Breast epithelium (tissue), 4 donors: ENCODE data around the gene ATG10. TPM values are rescaled to one million over a fixed set of nuclear protein-coding genes. Genes with fewer than 3 reads are reported as not detected.

Source experiments
- DNase-seq, 2 donors: peaks; one replicate each; pipeline ENCODE4 v3.0.0-alpha.2; 2019; ENCODE audit warnings: low spot score in 2 of 2
- H3K27ac ChIP-seq, 2 donors: fragments of 200-600 bp; sonication (generic) in 1 of 2; one replicate each; pipeline ENCODE4 v1.5.1; 2016 to 2019; ENCODE audit warnings: mild to moderate bottlenecking in 1 of 2
- H3K27me3 ChIP-seq, 2 donors: fragments of 200-600 bp; sonication (generic) in 1 of 2; one replicate each; pipeline versions ENCODE4 v1.5.1 to v1.6.0; 2017 to 2019; ENCODE audit warnings: control low read depth in 1 of 2, mild to moderate bottlenecking in 1 of 2
- H3K36me3 ChIP-seq: fragments of 200-600 bp; one replicate; pipeline ENCODE4 v1.5.1; 2019
- H3K4me1 ChIP-seq, 2 donors: fragments of 200-600 bp; sonication (generic); one replicate each; pipeline ENCODE4 v1.5.1; 2016 to 2019; ENCODE audit warnings: control low read depth in 1 of 2
- H3K4me3 ChIP-seq, 3 donors: fragments of 200-600 bp; sonication (generic); 1 replicate in 2 of 3; 2 replicates in 1 of 3; pipeline ENCODE4 v1.5.1; 2016 to 2019; ENCODE audit warnings: mild to moderate bottlenecking in 3 of 3, moderate library complexity in 2 of 3
- H3K9me3 ChIP-seq, 2 donors: fragments of 200-600 bp; sonication (generic) in 1 of 2; one replicate each; pipeline ENCODE4 v1.5.1; 2016 to 2019; ENCODE audit warnings: control low read depth in 1 of 2
- POLR2A ChIP-seq: fragments of 450-650 bp; IDR thresholded peaks from one replicate; pipeline ENCODE4 v1.6.1; 2016; ENCODE audit warnings: antibody characterized with exemption, mild to moderate bottlenecking, moderate library complexity
- POLR2AphosphoS5 ChIP-seq, 3 donors: sonication (generic); formaldehyde crosslinking; IDR thresholded peaks; one replicate each; pipeline ENCODE4 v1.6.1; 2017; ENCODE audit warnings: antibody characterized with exemption in 3 of 3
- intact Hi-C: fragments of 100-400 bp; cut with DNase I; formaldehyde crosslinking; loops from one replicate; pipeline ENCODE4 v1.15.1; 2023; ENCODE audit warnings: low total_unique reads
- total RNA-seq, 3 donors: library from RNA; depleted of rRNA; stranded (reverse); fragments of >200 nt; gene quantifications; one replicate each; pipeline ENCODE4 v1.1.0, GENCODE V29; 2016
- TF ChIP-seq, protein P1 (sequence below), 3 donors: fragments of 450-650 bp; IDR thresholded peaks; one replicate each; pipeline ENCODE4 v1.5.1; 2016 to 2017; ENCODE audit warnings: antibody characterized with exemption in 3 of 3, mild to moderate bottlenecking in 3 of 3, moderate library complexity in 3 of 3

Gene ATG10
- total RNA-seq, 3 donors from 2014 or later, result 5.2 to 9.2 (median 6.6) TPM

DNA sequence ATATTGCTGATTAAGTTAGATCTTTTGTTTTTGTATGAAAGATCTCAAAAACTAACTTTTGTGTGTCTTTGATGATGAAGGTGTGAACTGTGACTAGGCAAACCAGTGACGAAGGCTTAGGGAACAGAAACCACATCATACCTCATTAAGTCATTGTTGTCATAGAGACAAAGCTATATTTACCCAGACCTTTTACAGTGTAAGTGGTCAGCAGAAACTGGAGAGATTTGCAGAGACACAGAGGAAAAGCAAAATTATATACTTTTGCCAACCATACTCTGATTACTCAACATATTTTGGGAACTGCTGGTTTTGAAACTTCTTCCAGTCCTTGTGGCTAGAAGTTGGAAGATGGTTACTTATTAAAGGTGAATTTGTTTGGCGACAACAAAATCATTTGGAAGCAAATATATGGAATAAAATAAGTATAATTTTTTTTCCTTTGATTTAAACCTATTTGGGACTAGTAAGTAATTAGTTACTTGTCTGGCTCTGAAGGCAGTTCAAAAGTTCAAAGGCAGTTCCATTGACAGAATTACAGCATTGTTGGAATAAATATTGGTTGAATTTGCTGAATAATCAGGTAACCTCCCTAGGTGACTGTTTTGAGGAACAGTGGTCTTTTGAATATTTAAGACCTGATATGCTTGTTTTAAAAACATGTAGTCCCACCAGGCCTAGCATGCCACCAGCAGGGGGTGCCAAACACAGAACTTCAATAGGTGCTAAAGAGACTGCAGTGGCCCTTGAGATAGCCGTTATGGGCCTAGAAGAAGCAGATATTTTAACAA, 202.5 kb downstream of the ATG10 start:
- Histone ChIP-seq H3K9me3 (no peaks in the 10 kb centered on the region), H3K36me3 (no peaks in the 10 kb centered on the region), H3K4me3 (no peak overlapping the region), H3K27me3 (no peaks in the 10 kb centered on the region), H3K4me1 (no peaks in the 10 kb centered on the region), H3K27ac (no peak overlapping the region)
- intact Hi-C loops, result no loop called here
- TF ChIP-seq, protein P1, sequence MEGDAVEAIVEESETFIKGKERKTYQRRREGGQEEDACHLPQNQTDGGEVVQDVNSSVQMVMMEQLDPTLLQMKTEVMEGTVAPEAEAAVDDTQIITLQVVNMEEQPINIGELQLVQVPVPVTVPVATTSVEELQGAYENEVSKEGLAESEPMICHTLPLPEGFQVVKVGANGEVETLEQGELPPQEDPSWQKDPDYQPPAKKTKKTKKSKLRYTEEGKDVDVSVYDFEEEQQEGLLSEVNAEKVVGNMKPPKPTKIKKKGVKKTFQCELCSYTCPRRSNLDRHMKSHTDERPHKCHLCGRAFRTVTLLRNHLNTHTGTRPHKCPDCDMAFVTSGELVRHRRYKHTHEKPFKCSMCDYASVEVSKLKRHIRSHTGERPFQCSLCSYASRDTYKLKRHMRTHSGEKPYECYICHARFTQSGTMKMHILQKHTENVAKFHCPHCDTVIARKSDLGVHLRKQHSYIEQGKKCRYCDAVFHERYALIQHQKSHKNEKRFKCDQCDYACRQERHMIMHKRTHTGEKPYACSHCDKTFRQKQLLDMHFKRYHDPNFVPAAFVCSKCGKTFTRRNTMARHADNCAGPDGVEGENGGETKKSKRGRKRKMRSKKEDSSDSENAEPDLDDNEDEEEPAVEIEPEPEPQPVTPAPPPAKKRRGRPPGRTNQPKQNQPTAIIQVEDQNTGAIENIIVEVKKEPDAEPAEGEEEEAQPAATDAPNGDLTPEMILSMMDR (IDR thresholded peaks at IDR 0.05), result peak in 2 of 3 donors; percentile 18 to 31
- TF ChIP-seq POLR2A, result no peak
- DNase-seq, result no peak

DNA sequence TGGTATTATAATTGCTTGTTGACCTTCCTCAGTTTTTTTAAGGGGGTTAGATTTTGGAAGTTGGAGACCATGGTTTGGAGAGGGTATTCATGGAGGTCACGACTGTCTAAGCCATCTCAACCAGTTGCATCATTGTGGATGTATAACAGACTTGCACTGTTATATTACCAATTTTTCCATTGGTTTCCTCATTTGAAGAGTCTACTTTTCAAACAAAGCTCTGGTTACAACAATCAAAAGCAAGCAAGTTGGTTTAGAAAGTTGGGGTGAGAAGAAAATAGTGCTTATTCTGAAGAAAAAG, 203.0 kb downstream of the ATG10 start:
- Histone ChIP-seq H3K27ac (no peak overlapping the region), H3K4me3 (no peak overlapping the region), H3K4me1 (no peaks in the 10 kb centered on the region), H3K27me3 (no peaks in the 10 kb centered on the region), H3K36me3 (no peaks in the 10 kb centered on the region), H3K9me3 (no peaks in the 10 kb centered on the region)
- intact Hi-C loops, result no loop called here
- no peak for DNase-seq
- no peak for TF ChIP-seq POLR2A
- no peak for TF ChIP-seq POLR2AphosphoS5 (IDR thresholded peaks at IDR 0.05)
- TF ChIP-seq, protein P1 (IDR thresholded peaks at IDR 0.05), result no peak

DNA sequence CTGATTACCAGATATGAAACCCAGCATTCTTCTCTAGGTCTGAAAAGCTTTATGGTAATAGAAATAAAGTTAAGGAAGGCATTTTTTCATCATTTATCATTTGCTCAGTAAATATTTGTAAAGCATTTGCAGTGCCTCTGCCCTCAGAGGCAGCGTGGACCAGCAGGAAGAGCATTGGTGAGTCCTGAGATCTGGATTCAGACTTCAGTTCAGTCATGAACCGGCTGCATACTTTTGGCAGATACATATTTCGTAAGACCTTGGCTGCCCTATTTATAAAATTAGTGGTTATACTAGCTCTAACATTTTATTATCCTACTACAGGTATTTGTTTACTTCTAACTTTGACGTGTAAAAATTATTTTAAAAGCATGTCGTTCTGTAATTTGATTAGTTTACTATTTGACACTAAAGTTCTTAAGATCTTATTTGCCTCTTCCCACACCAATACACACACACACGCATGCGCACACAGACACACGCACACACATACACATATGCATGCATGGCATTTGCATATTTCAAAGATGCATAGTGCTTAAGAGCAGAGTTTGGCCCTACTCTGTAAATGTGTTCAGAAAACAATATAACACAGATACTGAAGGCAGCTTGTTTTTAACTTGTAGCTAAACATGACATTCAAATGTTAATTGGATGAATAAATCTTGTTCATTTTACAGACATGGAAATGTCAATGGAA, 204.4 kb downstream of the ATG10 start:
- Histone ChIP-seq H3K9me3 (no peaks in the 10 kb centered on the region), H3K27ac (no peak overlapping the region), H3K4me1 (no peaks in the 10 kb centered on the region), H3K36me3 (no peaks in the 10 kb centered on the region), H3K27me3 (no peaks in the 10 kb centered on the region), H3K4me3 (no peak overlapping the region)
- TF ChIP-seq, protein P1 (IDR thresholded peaks at IDR 0.05), result no peak
- TF ChIP-seq POLR2AphosphoS5 (IDR thresholded peaks at IDR 0.05) (no peak), POLR2A (no peak)
- DNase-seq, result no peak
- intact Hi-C loops, result no loop called here

DNA sequence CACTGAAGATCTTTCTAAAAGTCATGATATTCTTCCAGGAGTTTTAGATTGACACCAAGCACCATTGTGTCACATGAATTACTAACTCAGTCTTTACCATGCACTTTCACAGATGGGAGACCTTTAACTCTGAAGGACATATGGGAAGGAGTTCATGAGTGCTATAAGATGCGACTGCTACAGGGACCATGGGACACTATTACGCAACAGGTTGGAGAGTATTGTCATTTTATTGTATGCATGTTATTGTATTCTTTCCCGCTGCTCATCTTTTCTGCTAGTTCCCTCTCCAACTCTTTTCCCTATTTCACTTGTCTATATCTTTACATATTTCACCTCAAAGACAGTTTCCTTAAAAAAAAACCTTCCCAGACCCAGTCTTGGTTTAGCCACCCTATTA, 206.6 kb downstream of the ATG10 start:
- Histone ChIP-seq H3K4me3 (no peak overlapping the region), H3K9me3 (no peaks in the 10 kb centered on the region), H3K27me3 (no peaks in the 10 kb centered on the region), H3K4me1 (no peaks in the 10 kb centered on the region), H3K27ac (no peak overlapping the region), H3K36me3 (no peaks in the 10 kb centered on the region)
- TF ChIP-seq, protein P1 (IDR thresholded peaks at IDR 0.05), result no peak
- TF ChIP-seq POLR2AphosphoS5 (IDR thresholded peaks at IDR 0.05) (no peak), POLR2A (no peak)
- no peak for DNase-seq
- intact Hi-C loops, result no loop called here

DNA sequence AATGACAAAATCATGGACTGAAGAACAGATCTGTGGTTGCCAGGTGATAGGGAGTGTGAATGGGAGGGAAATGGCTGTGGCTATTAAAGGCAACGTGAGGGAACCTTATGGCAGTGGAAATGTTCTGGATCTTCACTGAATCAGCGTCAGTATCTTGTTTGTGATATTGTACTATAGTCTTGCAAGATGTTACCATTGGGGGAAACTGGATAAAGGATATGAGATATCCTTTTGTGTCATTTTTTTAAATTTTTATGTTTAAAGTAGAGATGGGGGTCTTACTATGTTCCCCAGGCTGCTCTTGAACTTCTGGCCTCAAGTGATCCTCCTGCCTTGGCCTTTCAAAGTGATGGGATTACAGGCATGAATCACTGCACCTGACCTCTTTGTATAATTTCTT, 210.8 kb downstream of the ATG10 start:
- Histone ChIP-seq H3K4me1 (no peaks in the 10 kb centered on the region), H3K9me3 (no peaks in the 10 kb centered on the region), H3K27ac (no peak overlapping the region), H3K36me3 (no peaks in the 10 kb centered on the region), H3K4me3 (no peak overlapping the region), H3K27me3 (no peaks in the 10 kb centered on the region)
- TF ChIP-seq POLR2A (no peak), POLR2AphosphoS5 (IDR thresholded peaks at IDR 0.05) (no peak)
- TF ChIP-seq, protein P1 (IDR thresholded peaks at IDR 0.05), result no peak
- DNase-seq, result no peak
- intact Hi-C loops, result no loop called here
